Heart left ventricle (tissue), 13 donors: ENCODE data around the gene PLCH1.

Source experiments
- CTCF ChIP-seq, 12 donors: fragments of 200-600 bp; sonication (generic) in 4 of 12; IDR thresholded peaks; one replicate each; pipeline versions ENCODE4 v1.5.0 to v1.8.0; 2018 to 2022; ENCODE audit warnings: antibody characterized with exemption in 12 of 12, mild to moderate bottlenecking in 5 of 12
- POLR2A ChIP-seq, 2 donors: fragments of 450-650 bp; IDR thresholded peaks; one replicate each; pipeline ENCODE4 v1.6.1; 2017; ENCODE audit warnings: antibody characterized with exemption in 2 of 2, mild to moderate bottlenecking in 2 of 2, moderate library complexity in 2 of 2
- donor health status: ischemic (EF 13 %, LVEDD 7.1; RV severe dilation, severe dysfunction).
- donor health status: DM: no; HTN: yes; CAD: no.
- donor health status: DM: no; HTN: no; CAD: no.
- donor health status: ischemic (EF 25% LVEDD 6.9; RV normal size, moderate dysfunction).
- donor health status: ischemic (EF 25% LVEDD 5.7; RV mildly dilated, moderate dysfunction).
- donor health status: ischemic (EF 35%, LVEDD 5.7; RV mildly dilated, moderate dysfunction).
- donor health status: nonischemic (EF 11% LVEDD 7.7; RV severe dilation, severe dysfunction).
- donor health status: DM: yes; HTN: yes; CAD: no.
- donor health status: PGD.
- donor health status: ischemic (EF 29% LVEDD 5.4; RV normal size, mild dysfunction).
- donor health status: nonischemic (EF 23%, LVEDD 6.1; RV moderate dilation, normal function).

GRCh38 chr3:155520463-155520862 is 224.4 kb downstream of the PLCH1 start:
- TF ChIP-seq CTCF (IDR thresholded peaks at IDR 0.05): no peak
- TF ChIP-seq POLR2A (IDR thresholded peaks at IDR 0.05): no peak
